HFFc6 (cell line): ENCODE data around the gene TMIGD3. TPM values are rescaled to one million over a fixed set of nuclear protein-coding genes. Genes with fewer than 3 reads are reported as not detected.

ENCODE experiments used
- DNase-seq: peaks from one replicate; pipeline ENCODE4 v3.0.0-alpha.2; 2018
- H3K27ac Mint-ChIP-seq: 2 replicates; pipeline ENCODE4 v1.8.0; 2020; ENCODE audit warnings: mild to moderate bottlenecking, mixed read lengths
- H3K27me3 Mint-ChIP-seq: 2 replicates; pipeline ENCODE4 v1.8.0; 2021; ENCODE audit warnings: mild to moderate bottlenecking, moderate library complexity, mixed read lengths; ENCODE audit not compliant: insufficient read depth
- H3K36me3 Mint-ChIP-seq: 2 replicates; pipeline ENCODE4 v1.8.0; 2021; ENCODE audit warnings: low read depth, mixed read lengths
- H3K4me1 Mint-ChIP-seq: 2 replicates; pipeline ENCODE4 v1.8.0; 2020; ENCODE audit warnings: low read depth, mixed read lengths
- H3K4me3 Mint-ChIP-seq: 2 replicates; pipeline ENCODE4 v1.8.0; 2020; ENCODE audit warnings: mild to moderate bottlenecking, moderate library complexity, mixed read lengths
- H3K9me3 Mint-ChIP-seq: 2 replicates; pipeline ENCODE4 v1.8.0; 2020; ENCODE audit warnings: mild to moderate bottlenecking, mixed read lengths
- total RNA-seq, 6 experiments: library from RNA; stranded (reverse); fragmentation: NEBNext Ultra II Directional; extraction: Animal tissue kit (Norgen Biotek cat#: 25700); gene quantifications; 2 replicates in 1 of 6; 3 replicates in 5 of 6; pipeline ENCODE4 v1.2.3, GENCODE V29; 2021
- TF ChIP-seq, protein P1 (sequence below): fragments of 200-600 bp; sonication (generic); IDR thresholded peaks from 2 replicates; pipeline ENCODE4 v1.5.0; 2021; ENCODE audit warnings: antibody characterized with exemption, mild to moderate bottlenecking

The TMIGD3 gene
- total RNA-seq, 6 experiments from 2014 or later = not detected

DNA sequence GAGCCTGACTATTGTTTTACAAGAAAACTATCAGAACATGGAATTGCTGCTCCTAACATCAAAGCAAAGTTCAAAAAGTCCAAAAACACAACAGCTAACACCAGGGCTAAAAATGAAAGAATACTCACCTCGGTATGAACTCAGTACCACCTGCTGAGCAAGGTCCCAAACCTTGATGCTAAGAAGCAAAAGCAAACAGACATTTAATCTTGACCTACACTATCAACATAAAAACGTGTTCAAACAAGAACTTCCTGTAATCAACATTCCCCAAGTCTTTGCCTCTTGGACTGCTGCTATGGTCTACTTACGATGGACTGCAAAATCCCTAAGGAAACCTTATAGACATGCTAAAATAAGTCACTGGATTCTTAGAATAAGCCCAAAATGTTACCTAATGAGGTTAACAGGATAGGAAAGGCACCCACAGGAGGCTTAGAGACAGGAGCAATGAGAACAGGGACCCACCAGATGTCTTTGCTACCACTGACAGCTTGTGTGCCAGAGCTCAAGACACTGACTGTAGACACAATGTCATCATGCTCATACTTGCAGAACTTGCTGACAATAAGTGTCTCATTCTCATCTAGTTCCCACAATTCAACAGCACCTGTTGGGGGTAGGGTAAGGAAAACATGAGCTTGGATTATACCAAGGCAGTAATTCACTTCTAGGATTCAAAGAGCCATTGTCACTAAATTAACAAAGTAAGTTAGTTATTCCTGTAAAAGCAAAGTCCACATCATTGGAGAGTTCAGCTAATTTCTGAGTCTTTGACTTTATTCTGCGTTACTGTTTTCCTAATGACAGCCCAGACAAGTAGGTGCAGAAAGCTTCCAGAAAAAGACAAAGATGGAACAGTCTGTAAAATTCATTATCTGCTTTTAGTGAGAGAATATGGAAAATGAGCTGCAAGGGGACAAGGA, 56.2 kb downstream of the TMIGD3 start:
- DNase-seq = no peak
- H3K27ac Mint-ChIP-seq = no peak overlapping the region
- peaks cover 53% of the 10 kb centered on the region for H3K4me1 Mint-ChIP-seq
- H3K9me3 Mint-ChIP-seq = no peaks in the 10 kb centered on the region
- TF ChIP-seq, protein P1, sequence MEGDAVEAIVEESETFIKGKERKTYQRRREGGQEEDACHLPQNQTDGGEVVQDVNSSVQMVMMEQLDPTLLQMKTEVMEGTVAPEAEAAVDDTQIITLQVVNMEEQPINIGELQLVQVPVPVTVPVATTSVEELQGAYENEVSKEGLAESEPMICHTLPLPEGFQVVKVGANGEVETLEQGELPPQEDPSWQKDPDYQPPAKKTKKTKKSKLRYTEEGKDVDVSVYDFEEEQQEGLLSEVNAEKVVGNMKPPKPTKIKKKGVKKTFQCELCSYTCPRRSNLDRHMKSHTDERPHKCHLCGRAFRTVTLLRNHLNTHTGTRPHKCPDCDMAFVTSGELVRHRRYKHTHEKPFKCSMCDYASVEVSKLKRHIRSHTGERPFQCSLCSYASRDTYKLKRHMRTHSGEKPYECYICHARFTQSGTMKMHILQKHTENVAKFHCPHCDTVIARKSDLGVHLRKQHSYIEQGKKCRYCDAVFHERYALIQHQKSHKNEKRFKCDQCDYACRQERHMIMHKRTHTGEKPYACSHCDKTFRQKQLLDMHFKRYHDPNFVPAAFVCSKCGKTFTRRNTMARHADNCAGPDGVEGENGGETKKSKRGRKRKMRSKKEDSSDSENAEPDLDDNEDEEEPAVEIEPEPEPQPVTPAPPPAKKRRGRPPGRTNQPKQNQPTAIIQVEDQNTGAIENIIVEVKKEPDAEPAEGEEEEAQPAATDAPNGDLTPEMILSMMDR = no peak
- peaks cover 57% of the 10 kb centered on the region for H3K36me3 Mint-ChIP-seq
- peaks cover 8% of the 10 kb centered on the region for H3K27me3 Mint-ChIP-seq
- peak overlapping the region; percentile 100 for H3K4me3 Mint-ChIP-seq

DNA sequence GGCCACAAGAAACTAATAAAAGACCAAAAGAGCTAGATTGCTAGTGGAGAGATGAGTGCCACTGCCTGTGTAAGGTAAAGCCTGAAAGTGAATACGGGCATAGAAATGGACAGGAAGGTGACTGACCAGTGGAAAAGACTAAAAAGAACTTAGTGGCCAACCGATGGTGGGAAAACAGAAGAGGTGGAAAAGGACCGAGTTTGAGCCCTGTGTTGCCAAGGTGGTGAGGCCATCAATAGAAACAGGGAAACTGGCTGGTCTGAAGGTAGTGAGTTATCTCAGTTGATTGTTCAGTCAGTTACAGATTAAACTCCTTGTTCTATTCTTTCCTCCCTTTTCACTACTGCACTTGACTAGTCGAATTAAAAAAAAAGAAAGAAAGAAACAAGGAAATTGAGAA, 56.9 kb downstream of the TMIGD3 start:
- Mint-ChIP-seq H3K36me3 (peaks cover 52% of the 10 kb centered on the region), H3K27me3 (peaks cover 8% of the 10 kb centered on the region), H3K9me3 (no peaks in the 10 kb centered on the region), H3K4me3 (no peak overlapping the region; the same call in 1 of the 2 replicates), H3K4me1 (peaks cover 46% of the 10 kb centered on the region), H3K27ac (no peak overlapping the region)
- TF ChIP-seq, protein P1 = no peak
- no peak for DNase-seq

DNA sequence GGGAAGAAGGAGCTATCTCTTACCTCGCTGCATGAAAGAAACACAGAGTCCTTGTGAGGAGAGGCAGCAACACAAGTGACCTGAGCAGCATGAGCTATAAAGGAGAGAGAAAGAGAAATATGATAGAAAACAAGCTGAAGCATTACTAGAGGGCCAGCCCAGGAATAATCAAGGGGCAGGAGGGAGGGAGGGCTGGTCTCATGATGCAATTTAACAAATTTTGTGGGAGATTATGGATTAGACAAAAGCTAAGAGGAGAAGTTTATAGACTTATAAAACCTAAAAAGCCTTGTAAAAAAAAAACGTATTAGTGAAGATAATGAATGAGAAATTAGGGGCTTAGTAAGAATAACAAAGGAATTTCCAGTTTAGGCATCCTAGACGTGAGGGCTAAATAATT, 59.4 kb downstream of the TMIGD3 start:
- no peak overlapping the region for H3K27ac Mint-ChIP-seq
- no peak overlapping the region for H3K4me3 Mint-ChIP-seq
- peaks cover under 1% of the 10 kb centered on the region for H3K27me3 Mint-ChIP-seq
- H3K9me3 Mint-ChIP-seq = no peaks in the 10 kb centered on the region
- H3K36me3 Mint-ChIP-seq = peaks cover 44% of the 10 kb centered on the region
- TF ChIP-seq, protein P1 = no peak
- DNase-seq = no peak
- H3K4me1 Mint-ChIP-seq = peaks cover 36% of the 10 kb centered on the region

DNA sequence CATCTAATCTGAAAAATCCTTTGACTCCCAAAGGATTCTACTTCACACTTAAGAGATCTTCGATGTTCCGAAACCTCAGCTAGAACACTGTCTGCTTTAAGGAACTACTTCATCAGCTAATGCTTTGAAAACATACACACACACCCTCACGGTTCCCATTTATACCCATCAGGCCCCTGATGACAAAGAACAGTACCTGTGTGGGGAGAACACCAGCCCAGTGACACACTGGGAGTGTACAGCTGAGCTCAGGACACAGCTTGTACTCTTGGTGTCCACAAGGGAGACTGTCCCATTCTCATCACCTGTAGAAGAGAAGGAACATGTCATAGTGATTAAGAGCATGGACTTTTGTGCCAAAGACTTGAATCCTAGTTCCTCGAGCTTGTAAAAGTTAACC, 61.0 kb downstream of the TMIGD3 start:
- Mint-ChIP-seq H3K27me3 (no peaks in the 10 kb centered on the region; the same call in 1 of the 2 replicates), H3K36me3 (peaks cover 34% of the 10 kb centered on the region), H3K27ac (no peak overlapping the region), H3K9me3 (no peaks in the 10 kb centered on the region), H3K4me3 (no peak overlapping the region), H3K4me1 (peaks cover 26% of the 10 kb centered on the region)
- TF ChIP-seq, protein P1 = no peak
- no peak for DNase-seq

DNA sequence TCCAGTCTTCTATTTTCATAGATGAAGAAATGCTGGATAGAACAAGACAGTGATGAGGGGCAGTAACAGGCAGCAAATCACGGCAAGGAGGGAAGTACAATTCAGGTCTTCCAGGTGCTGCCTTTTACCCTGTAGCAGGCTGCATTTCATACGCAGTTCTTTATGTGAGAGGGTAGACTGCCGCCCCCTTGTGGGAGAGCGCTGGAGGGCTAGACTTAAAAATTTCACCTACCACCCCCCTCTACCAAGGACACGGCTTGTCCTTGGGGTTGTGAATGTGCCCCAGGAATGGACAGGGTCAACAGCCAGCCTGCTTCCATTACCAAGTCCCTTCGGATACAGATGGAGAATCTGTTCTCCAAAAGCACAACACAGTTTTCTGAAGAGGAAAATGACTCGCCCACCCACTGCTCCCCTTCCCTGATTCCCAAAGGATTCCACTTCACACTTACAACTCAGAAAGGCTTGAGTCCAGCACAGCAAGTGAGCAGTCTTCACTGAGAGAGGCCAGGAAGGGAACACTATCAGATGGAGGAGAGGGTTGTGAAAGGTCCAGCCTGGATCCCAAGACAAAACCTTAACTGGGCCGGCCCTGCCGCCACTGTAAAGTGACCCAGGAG, 61.8 kb downstream of the TMIGD3 start:
- Mint-ChIP-seq H3K9me3 (no peaks in the 10 kb centered on the region), H3K27me3 (no peaks in the 10 kb centered on the region; the same call in 1 of the 2 replicates), H3K27ac (no peak overlapping the region), H3K36me3 (peaks cover 26% of the 10 kb centered on the region), H3K4me1 (peaks cover 25% of the 10 kb centered on the region), H3K4me3 (no peak overlapping the region)
- TF ChIP-seq, protein P1 = peak; percentile 70
- DNase-seq = no peak
